Nephron (organoid): ENCODE data around the gene MARCHF11.

ENCODE experiments used
- H3K27ac Mint-ChIP-seq, 3 experiments: 2 replicates each; pipeline ENCODE4 v1.8.0; 2020; ENCODE audit warnings: mixed read lengths in 3 of 3, mild to moderate bottlenecking in 2 of 3, moderate library complexity in 1 of 3
- H3K27me3 Mint-ChIP-seq: 2 replicates; pipeline ENCODE4 v1.8.0; 2021; ENCODE audit warnings: low read depth, mild to moderate bottlenecking, moderate library complexity, mixed read lengths
- H3K36me3 Mint-ChIP-seq: 2 replicates; pipeline ENCODE4 v1.8.0; 2020; ENCODE audit warnings: low read depth, mixed read lengths
- H3K4me1 Mint-ChIP-seq: 2 replicates; pipeline ENCODE4 v1.8.0; 2020; ENCODE audit warnings: mixed read lengths
- H3K4me3 Mint-ChIP-seq, 3 experiments: 2 replicates each; pipeline ENCODE4 v1.8.0; 2020; ENCODE audit warnings: mild to moderate bottlenecking in 3 of 3, mixed read lengths in 3 of 3, moderate library complexity in 2 of 3
- H3K9me3 Mint-ChIP-seq: 2 replicates; pipeline ENCODE4 v1.8.0; 2020; ENCODE audit warnings: mixed read lengths
- TF ChIP-seq, protein P1 (sequence below), 3 experiments: fragments of 200-600 bp; sonication (generic); IDR thresholded peaks; one replicate each; pipeline ENCODE4 v1.5.0; 2021; ENCODE audit warnings: antibody characterized with exemption in 3 of 3; ENCODE audit not compliant: unreplicated experiment in 3 of 3

MARCHF11 gene

GRCh38 chr5:16081376-16081955, 98.1 kb downstream of the MARCHF11 start:
- H3K27ac Mint-ChIP-seq = no peak overlapping the region
- no peaks in the 10 kb centered on the region for H3K4me1 Mint-ChIP-seq
- TF ChIP-seq, protein P1, sequence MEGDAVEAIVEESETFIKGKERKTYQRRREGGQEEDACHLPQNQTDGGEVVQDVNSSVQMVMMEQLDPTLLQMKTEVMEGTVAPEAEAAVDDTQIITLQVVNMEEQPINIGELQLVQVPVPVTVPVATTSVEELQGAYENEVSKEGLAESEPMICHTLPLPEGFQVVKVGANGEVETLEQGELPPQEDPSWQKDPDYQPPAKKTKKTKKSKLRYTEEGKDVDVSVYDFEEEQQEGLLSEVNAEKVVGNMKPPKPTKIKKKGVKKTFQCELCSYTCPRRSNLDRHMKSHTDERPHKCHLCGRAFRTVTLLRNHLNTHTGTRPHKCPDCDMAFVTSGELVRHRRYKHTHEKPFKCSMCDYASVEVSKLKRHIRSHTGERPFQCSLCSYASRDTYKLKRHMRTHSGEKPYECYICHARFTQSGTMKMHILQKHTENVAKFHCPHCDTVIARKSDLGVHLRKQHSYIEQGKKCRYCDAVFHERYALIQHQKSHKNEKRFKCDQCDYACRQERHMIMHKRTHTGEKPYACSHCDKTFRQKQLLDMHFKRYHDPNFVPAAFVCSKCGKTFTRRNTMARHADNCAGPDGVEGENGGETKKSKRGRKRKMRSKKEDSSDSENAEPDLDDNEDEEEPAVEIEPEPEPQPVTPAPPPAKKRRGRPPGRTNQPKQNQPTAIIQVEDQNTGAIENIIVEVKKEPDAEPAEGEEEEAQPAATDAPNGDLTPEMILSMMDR (IDR thresholded peaks at IDR 0.05; ENCODE audit: unreplicated experiment in 3 of 3) = no peak
- no peaks in the 10 kb centered on the region for H3K9me3 Mint-ChIP-seq
- peaks cover 5% of the 10 kb centered on the region for H3K27me3 Mint-ChIP-seq
- no peaks in the 10 kb centered on the region for H3K36me3 Mint-ChIP-seq
- no peak overlapping the region for H3K4me3 Mint-ChIP-seq

- no peaks in the 10 kb centered on the region for H3K36me3 Mint-ChIP-seq
- TF ChIP-seq, protein P1 (IDR thresholded peaks at IDR 0.05; ENCODE audit: unreplicated experiment in 3 of 3) = no peak
- peaks cover 5% of the 10 kb centered on the region for H3K27me3 Mint-ChIP-seq
- H3K4me3 Mint-ChIP-seq = no peak overlapping the region
- no peak overlapping the region for H3K27ac Mint-ChIP-seq
- no peaks in the 10 kb centered on the region for H3K9me3 Mint-ChIP-seq
- no peaks in the 10 kb centered on the region for H3K4me1 Mint-ChIP-seq
Observed at GRCh38 chr5:16076657-16077056, 102.9 kb downstream of the MARCHF11 start.

- Mint-ChIP-seq H3K27ac (no peak overlapping the region), H3K4me3 (no peak overlapping the region), H3K36me3 (no peaks in the 10 kb centered on the region), H3K4me1 (no peaks in the 10 kb centered on the region), H3K27me3 (peaks cover 3% of the 10 kb centered on the region), H3K9me3 (no peaks in the 10 kb centered on the region)
- TF ChIP-seq, protein P1 (IDR thresholded peaks at IDR 0.05; ENCODE audit: unreplicated experiment in 3 of 3) = no peak
Observed at GRCh38 chr5:16074358-16074757, 105.2 kb downstream of the MARCHF11 start.

DNA sequence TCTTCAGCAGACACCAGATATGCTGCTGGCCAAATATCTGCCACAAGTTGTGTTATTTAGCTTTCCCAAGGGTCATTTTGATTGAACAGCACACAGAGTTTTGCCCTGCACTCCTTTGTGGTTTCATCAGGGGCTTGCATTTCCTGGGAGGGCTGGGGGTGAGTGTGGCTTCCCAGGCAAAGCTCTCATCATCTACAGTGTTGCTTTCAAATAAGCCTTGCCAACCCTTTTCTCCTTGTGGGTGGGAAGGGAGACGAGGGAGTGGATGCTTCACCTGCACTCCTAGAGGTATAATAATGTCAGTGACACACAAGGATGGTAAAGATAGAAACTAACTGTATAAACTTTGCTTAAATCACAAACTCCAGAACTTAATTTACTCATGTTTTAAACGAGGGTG, 107.0 kb downstream of the MARCHF11 start:
- Mint-ChIP-seq H3K4me3 (no peak overlapping the region), H3K4me1 (no peaks in the 10 kb centered on the region), H3K36me3 (no peaks in the 10 kb centered on the region), H3K27ac (no peak overlapping the region), H3K27me3 (peaks cover 3% of the 10 kb centered on the region), H3K9me3 (no peaks in the 10 kb centered on the region)
- TF ChIP-seq, protein P1 (IDR thresholded peaks at IDR 0.05; ENCODE audit: unreplicated experiment in 3 of 3) = no peak

GRCh38 chr5:16067415-16067814, 112.2 kb downstream of the MARCHF11 start:
- Mint-ChIP-seq H3K9me3 (no peaks in the 10 kb centered on the region), H3K27me3 (peaks cover 8% of the 10 kb centered on the region), H3K4me3 (no peak overlapping the region), H3K36me3 (no peaks in the 10 kb centered on the region), H3K27ac (no peak overlapping the region), H3K4me1 (no peaks in the 10 kb centered on the region)
- TF ChIP-seq, protein P1 (IDR thresholded peaks at IDR 0.05; ENCODE audit: unreplicated experiment in 3 of 3) = no peak

- peaks cover 8% of the 10 kb centered on the region for H3K27me3 Mint-ChIP-seq
- H3K9me3 Mint-ChIP-seq = no peaks in the 10 kb centered on the region
- no peaks in the 10 kb centered on the region for H3K4me1 Mint-ChIP-seq
- H3K36me3 Mint-ChIP-seq = no peaks in the 10 kb centered on the region
- no peak overlapping the region for H3K27ac Mint-ChIP-seq
- TF ChIP-seq, protein P1 (IDR thresholded peaks at IDR 0.05; ENCODE audit: unreplicated experiment in 3 of 3) = no peak
- H3K4me3 Mint-ChIP-seq = no peak overlapping the region
Observed at GRCh38 chr5:16066810-16067209, 112.8 kb downstream of the MARCHF11 start.
